Stimulated activated naive CD8-positive, alpha-beta T cell treated with anti-CD3 and anti-CD28 coated beads, Interleukin-15, amount 100 ng/mL, for 72 hours (primary cell): ENCODE measurements around the gene IL1B.

Experiments used
- ATAC-seq: fragments of 150-1000 bp; cut with Tn5 transposase; 2 replicates; pipeline ENCODE4 v1.10.0; 2021; ENCODE audit warnings: mild to moderate bottlenecking, moderate library complexity
- DNase-seq, 2 donors: peaks; one replicate each; pipeline ENCODE4 v3.0.0; 2021 to 2022
- H3K27ac Mint-ChIP-seq, 2 donors: one replicate each; pipeline ENCODE4 v1.8.0; 2022; ENCODE audit warnings: mild to moderate bottlenecking in 2 of 2, mixed read lengths in 2 of 2, moderate library complexity in 2 of 2
- H3K27me3 Mint-ChIP-seq: one replicate; pipeline ENCODE4 v1.8.0; 2022; ENCODE audit warnings: mixed read lengths
- H3K4me1 Mint-ChIP-seq: one replicate; pipeline ENCODE4 v1.8.0; 2022; ENCODE audit warnings: mild to moderate bottlenecking, mixed read lengths
- H3K4me3 Mint-ChIP-seq, 2 donors: one replicate each; pipeline ENCODE4 v1.8.0; 2022; ENCODE audit warnings: mild to moderate bottlenecking in 2 of 2, mixed read lengths in 2 of 2, moderate library complexity in 1 of 2
- H3K9me3 Mint-ChIP-seq, 2 donors: one replicate each; pipeline ENCODE4 v1.8.0; 2022; ENCODE audit warnings: mixed read lengths in 2 of 2

Gene IL1B

DNA sequence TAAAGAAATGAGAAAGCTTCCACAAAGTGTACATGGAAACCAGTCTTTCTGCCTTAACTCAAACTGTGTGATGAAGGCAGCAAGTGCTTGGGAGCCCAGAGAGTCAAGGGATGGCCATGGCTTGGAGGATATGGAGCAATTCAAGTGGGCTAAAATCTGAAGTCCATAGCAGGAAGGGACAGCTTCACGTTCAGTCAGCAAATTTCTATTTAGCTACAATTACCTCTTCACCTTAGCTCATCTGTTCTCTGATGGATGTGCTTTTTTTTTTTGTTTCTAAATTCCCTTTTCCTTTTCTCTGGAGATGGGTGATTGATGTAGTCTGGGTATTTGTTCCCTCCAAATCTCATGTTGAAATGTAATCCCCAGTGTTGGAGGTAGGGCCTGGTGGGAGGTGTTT is 47.4 kb downstream of the IL1B start:
- no peak overlapping the region for H3K27ac Mint-ChIP-seq
- no peak overlapping the region for H3K4me3 Mint-ChIP-seq
- peaks cover 4 to 10% of the 10 kb centered on the region in 2 donors for H3K9me3 Mint-ChIP-seq
- no peak for ATAC-seq
- no peak for DNase-seq
- peaks cover 14% of the 10 kb centered on the region for H3K4me1 Mint-ChIP-seq
- H3K27me3 Mint-ChIP-seq = peaks cover 32% of the 10 kb centered on the region

GRCh38 chr2:112788653-112789052 is 47.9 kb downstream of the IL1B start:
- ATAC-seq = no peak
- no peak overlapping the region for H3K27ac Mint-ChIP-seq
- peaks cover 37% of the 10 kb centered on the region for H3K27me3 Mint-ChIP-seq
- peaks cover 9% of the 10 kb centered on the region for H3K4me1 Mint-ChIP-seq
- H3K4me3 Mint-ChIP-seq = no peak overlapping the region
- DNase-seq = no peak
- H3K9me3 Mint-ChIP-seq = peaks cover 4 to 9% of the 10 kb centered on the region in 2 donors

- DNase-seq (no peak), ATAC-seq (no peak)
- peaks cover 41% of the 10 kb centered on the region for H3K27me3 Mint-ChIP-seq
- H3K9me3 Mint-ChIP-seq = peaks cover 0 to under 1% of the 10 kb centered on the region in 2 donors
- no peak overlapping the region for H3K27ac Mint-ChIP-seq
- H3K4me3 Mint-ChIP-seq = no peak overlapping the region
- H3K4me1 Mint-ChIP-seq = peaks cover under 1% of the 10 kb centered on the region
Measured at GRCh38 chr2:112787729-112788393, 48.7 kb downstream of the IL1B start.

GRCh38 chr2:112787294-112787693 is 49.3 kb downstream of the IL1B start:
- ATAC-seq (no peak), DNase-seq (no peak)
- Mint-ChIP-seq H3K27me3 (peaks cover 43% of the 10 kb centered on the region), H3K4me3 (no peak overlapping the region), H3K27ac (no peak overlapping the region), H3K4me1 (no peaks in the 10 kb centered on the region), H3K9me3 (no peaks in the 10 kb centered on the region)

DNA sequence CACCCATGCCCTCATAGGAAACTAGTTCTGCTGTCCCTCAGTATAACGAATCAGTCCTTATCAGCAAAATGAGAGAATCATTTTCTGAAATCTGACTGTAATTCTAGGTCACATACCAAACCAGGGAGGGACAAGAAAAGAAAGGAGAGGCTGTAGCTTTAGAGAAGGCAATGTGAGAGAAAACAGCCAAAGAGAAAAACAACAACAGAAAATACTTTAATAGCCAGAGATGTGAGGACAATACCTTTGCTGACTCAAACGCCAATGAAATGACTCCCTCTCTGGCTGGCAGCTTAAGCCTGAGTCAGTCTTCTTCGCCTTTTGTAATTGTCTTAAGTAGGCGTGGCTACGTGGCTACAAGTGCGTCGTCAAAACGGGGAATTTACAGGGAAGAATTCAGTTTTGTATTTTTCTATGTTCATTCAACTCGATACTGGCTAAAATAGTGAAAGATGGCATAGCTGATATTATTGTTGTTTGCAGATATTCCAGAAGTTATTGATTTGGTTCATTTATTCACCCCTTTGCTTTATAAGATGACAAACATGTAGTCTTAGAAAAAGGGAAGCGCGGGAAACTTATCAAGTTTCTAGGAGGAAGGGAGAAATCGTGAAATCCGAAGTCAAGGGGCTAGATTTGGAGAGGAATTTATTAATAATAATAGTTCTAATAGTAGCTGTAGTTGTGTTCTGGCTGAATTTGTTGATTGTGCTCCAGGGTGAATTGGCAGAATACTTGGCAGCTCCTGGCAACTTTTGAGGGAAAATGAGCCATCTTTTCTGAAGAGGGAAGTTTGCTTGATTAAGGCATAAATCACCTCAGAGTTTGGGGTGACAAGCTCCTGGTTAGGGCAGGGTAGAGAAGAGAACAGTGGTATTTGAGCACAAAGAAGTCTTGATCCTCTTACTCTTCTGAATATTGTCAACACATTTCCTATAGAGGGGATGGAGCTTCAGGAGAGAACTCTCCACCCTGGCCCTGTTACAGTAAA is 52.1 kb downstream of the IL1B start, which contains the start of gene IL1A:
Gene IL1A, minus strand, starts transcription at position 295 of the 991 bp plus-strand sequence. CDS start 723 bp downstream, outside the sequence.
- DNase-seq (no peak), ATAC-seq (no peak)
- H3K9me3 Mint-ChIP-seq = no peaks in the 10 kb centered on the region
- no peak within 1 kb of the TSS for H3K27ac Mint-ChIP-seq
- no peaks in the 10 kb centered on the region for H3K4me1 Mint-ChIP-seq
- peaks cover 54% of the 10 kb centered on the region for H3K27me3 Mint-ChIP-seq
- H3K4me3 Mint-ChIP-seq = no peak within 1 kb of the TSS

GRCh38 chr2:112783187-112783714 is 53.3 kb downstream of the IL1B start:
- no peak for DNase-seq
- H3K4me3 Mint-ChIP-seq = no peak overlapping the region
- no peak for ATAC-seq
- no peak overlapping the region for H3K27ac Mint-ChIP-seq
- no peaks in the 10 kb centered on the region for H3K4me1 Mint-ChIP-seq
- peaks cover 54% of the 10 kb centered on the region for H3K27me3 Mint-ChIP-seq
- no peaks in the 10 kb centered on the region for H3K9me3 Mint-ChIP-seq

GRCh38 chr2:112782234-112782799 is 54.3 kb downstream of the IL1B start:
- H3K4me3 Mint-ChIP-seq = no peak overlapping the region
- H3K27me3 Mint-ChIP-seq = peaks cover 59% of the 10 kb centered on the region
- ATAC-seq (no peak), DNase-seq (no peak)
- peaks cover 3 to 4% of the 10 kb centered on the region in 2 donors for H3K9me3 Mint-ChIP-seq
- peaks cover 5% of the 10 kb centered on the region for H3K4me1 Mint-ChIP-seq
- no peak overlapping the region for H3K27ac Mint-ChIP-seq
